Measurements from ENCODE around the gene EFCAB11. TPM values are rescaled to one million over a fixed set of nuclear protein-coding genes. Genes with fewer than 3 reads are reported as not detected.

Gene EFCAB11
- total and polyA plus RNA-seq, 2 donors (not counting 1 experiment from before 2014, with no cell fraction given) = 4.2 to 13.8 TPM

DNA sequence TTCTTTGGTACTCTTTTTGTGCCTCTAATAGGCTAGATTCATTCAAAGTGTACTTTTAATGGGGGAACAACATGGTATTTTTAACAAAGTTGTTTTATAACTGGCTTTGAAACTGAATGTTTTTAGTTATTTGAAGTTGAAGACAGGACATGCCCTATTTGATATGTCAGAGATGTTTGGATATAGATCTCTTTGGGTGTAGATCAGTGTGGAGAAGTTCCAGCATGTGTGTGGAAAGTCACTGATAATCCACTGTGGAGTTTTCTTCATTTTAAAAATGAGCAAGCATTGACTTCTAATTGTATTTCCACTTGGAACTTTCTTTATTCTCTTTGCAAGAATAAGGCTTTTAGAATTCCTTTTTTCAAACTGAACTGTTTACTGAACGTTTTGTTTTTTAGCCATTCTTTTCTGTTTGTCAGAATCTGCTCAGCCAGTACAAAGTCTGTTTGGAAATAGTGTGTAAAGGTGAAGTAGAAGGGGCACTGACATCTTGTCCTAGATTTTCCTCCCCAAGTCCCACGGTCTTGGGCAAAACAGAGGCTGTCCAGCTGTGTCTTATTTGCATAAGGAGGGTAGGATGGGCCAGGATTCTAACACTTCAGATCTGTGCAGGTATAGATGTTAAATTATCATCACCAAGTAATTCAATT is 36.2 kb upstream of the EFCAB11 start:
- Histone ChIP-seq H2AFZ (ENCODE audit: insufficient read depth, low read depth, low read length, poor library complexity, severe bottlenecking) (no peak overlapping the region), H3K4me2 (replicated peaks; ENCODE audit: low read depth, low read length, poor library complexity, severe bottlenecking) (no peak overlapping the region), H3K9ac (ENCODE audit: low read length) (no peak overlapping the region), H4K20me1 (ENCODE audit: control insufficient read depth, insufficient read depth, low read length, poor library complexity, severe bottlenecking) (no peaks in the 10 kb centered on the region), H3K27ac (ENCODE audit: low read length in 2 of 2) (no peak overlapping the region), H3K4me3 (ENCODE audit: control extremely low read depth in 1 of 5, extremely low read depth in 1 of 5, insufficient read depth in 1 of 5, low read depth in 2 of 5, low read length in 4 of 5) (no peak overlapping the region), H3K9me3 (ENCODE audit: control extremely low read depth in 1 of 3, control insufficient read depth in 2 of 3, insufficient read depth in 1 of 3, low read length in 2 of 3) (no peaks in the 10 kb centered on the region), H3K36me3 (replicated peaks in 1 of 2; ENCODE audit: control extremely low read depth in 1 of 2, control insufficient read depth in 1 of 2, extremely low read depth in 1 of 2, insufficient read depth in 2 of 2, low read length in 1 of 2) (peaks cover 39 to 64% of the 10 kb centered on the region in 2 experiments), H3K4me1 (ENCODE audit: control insufficient read depth in 2 of 2, insufficient read depth in 2 of 2, low read length in 2 of 2) (no peaks in the 10 kb centered on the region), H3K27me3 (replicated peaks in 1 of 4; ENCODE audit: control extremely low read depth in 1 of 4, control insufficient read depth in 3 of 4, insufficient read depth in 4 of 4, low read length in 3 of 4) (no peaks in the 10 kb centered on the region), H3K79me2 (ENCODE audit: control insufficient read depth, insufficient read depth, low read length) (no peaks in the 10 kb centered on the region)
- H3K4me3 Mint-ChIP-seq = no peak overlapping the region
- ChIA-PET POLR2A (no interaction called here), CTCF (interaction anchor here (1.7 kb wide), 1 partner anchor 17 kb away, joined by 4 read pairs; no protein-coding TSS in a partner anchor)
- no peak for ATAC-seq (ENCODE audit: low read depth)
- TF ChIP-seq EZH2 (IDR thresholded peaks at IDR 0.05; ENCODE audit: borderline replicate concordance, insufficient read depth, low read depth, low read length, poor library complexity, severe bottlenecking) = no peak
- TF ChIP-seq, protein P1, sequence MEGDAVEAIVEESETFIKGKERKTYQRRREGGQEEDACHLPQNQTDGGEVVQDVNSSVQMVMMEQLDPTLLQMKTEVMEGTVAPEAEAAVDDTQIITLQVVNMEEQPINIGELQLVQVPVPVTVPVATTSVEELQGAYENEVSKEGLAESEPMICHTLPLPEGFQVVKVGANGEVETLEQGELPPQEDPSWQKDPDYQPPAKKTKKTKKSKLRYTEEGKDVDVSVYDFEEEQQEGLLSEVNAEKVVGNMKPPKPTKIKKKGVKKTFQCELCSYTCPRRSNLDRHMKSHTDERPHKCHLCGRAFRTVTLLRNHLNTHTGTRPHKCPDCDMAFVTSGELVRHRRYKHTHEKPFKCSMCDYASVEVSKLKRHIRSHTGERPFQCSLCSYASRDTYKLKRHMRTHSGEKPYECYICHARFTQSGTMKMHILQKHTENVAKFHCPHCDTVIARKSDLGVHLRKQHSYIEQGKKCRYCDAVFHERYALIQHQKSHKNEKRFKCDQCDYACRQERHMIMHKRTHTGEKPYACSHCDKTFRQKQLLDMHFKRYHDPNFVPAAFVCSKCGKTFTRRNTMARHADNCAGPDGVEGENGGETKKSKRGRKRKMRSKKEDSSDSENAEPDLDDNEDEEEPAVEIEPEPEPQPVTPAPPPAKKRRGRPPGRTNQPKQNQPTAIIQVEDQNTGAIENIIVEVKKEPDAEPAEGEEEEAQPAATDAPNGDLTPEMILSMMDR (IDR thresholded peaks at IDR 0.05) = no peak
- H3K27me3 Mint-ChIP-seq = no peaks in the 10 kb centered on the region
- H3K27ac Mint-ChIP-seq = no peak overlapping the region
- DNase-seq = no peak
- 80% methylated on average over 1 of the region's 2 CpGs for WGBS (ENCODE audit: insufficient coverage)
- H3K4me1 Mint-ChIP-seq = no peaks in the 10 kb centered on the region
- intact Hi-C loops (cut with micrococcal nuclease) = no loop called here
- no peaks in the 10 kb centered on the region for H3K9me3 Mint-ChIP-seq (ENCODE audit: insufficient read depth)

DNA sequence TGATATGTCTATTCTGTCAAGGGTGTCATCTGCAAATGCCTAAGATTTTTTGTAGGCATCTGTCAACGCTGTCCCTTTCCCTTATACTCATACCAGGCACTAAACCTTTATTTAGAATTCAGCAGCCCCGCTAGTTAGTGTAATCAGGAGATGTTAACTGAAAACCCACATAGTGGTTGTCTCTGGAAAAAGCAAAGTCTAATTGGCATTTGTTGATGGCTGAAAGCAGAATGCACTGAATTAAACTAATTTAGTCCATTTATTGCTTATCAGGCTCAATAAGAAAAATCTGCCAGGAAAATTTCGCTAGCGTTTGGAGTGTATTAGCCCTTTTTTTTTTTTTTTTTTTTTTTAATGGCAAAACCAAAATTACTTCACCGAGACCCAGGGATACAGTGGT is 35.7 kb upstream of the EFCAB11 start:
- Histone ChIP-seq H4K20me1 (ENCODE audit: control insufficient read depth, insufficient read depth, low read length, poor library complexity, severe bottlenecking) (no peaks in the 10 kb centered on the region), H3K4me3 (ENCODE audit: control extremely low read depth in 1 of 5, extremely low read depth in 1 of 5, insufficient read depth in 1 of 5, low read depth in 2 of 5, low read length in 4 of 5) (no peak overlapping the region), H3K36me3 (replicated peaks in 1 of 2; ENCODE audit: control extremely low read depth in 1 of 2, control insufficient read depth in 1 of 2, extremely low read depth in 1 of 2, insufficient read depth in 2 of 2, low read length in 1 of 2) (peaks cover 37 to 59% of the 10 kb centered on the region in 2 experiments), H3K4me2 (replicated peaks; ENCODE audit: low read depth, low read length, poor library complexity, severe bottlenecking) (no peak overlapping the region), H3K4me1 (ENCODE audit: control insufficient read depth in 2 of 2, insufficient read depth in 2 of 2, low read length in 2 of 2) (no peaks in the 10 kb centered on the region), H3K9me3 (ENCODE audit: control extremely low read depth in 1 of 3, control insufficient read depth in 2 of 3, insufficient read depth in 1 of 3, low read length in 2 of 3) (no peaks in the 10 kb centered on the region), H3K27ac (ENCODE audit: low read length in 2 of 2) (no peak overlapping the region), H3K79me2 (ENCODE audit: control insufficient read depth, insufficient read depth, low read length) (no peaks in the 10 kb centered on the region), H3K9ac (ENCODE audit: low read length) (no peak overlapping the region), H3K27me3 (replicated peaks in 1 of 4; ENCODE audit: control extremely low read depth in 1 of 4, control insufficient read depth in 3 of 4, insufficient read depth in 4 of 4, low read length in 3 of 4) (no peaks in the 10 kb centered on the region), H2AFZ (ENCODE audit: insufficient read depth, low read depth, low read length, poor library complexity, severe bottlenecking) (no peak overlapping the region)
- H3K4me1 Mint-ChIP-seq = no peaks in the 10 kb centered on the region
- no peaks in the 10 kb centered on the region for H3K27me3 Mint-ChIP-seq
- H3K27ac Mint-ChIP-seq = no peak overlapping the region
- DNase-seq (no peak), ATAC-seq (ENCODE audit: low read depth) (no peak)
- no peak overlapping the region for H3K4me3 Mint-ChIP-seq
- ChIA-PET POLR2A (no interaction called here), CTCF (no interaction called here)
- TF ChIP-seq EZH2 (IDR thresholded peaks at IDR 0.05; ENCODE audit: borderline replicate concordance, insufficient read depth, low read depth, low read length, poor library complexity, severe bottlenecking) = no peak
- TF ChIP-seq, protein P1 (IDR thresholded peaks at IDR 0.05) = no peak
- intact Hi-C loops (cut with micrococcal nuclease) = no loop called here
- no CpG with 5 or more reads among the region's 5 CpGs for WGBS (ENCODE audit: insufficient coverage)
- no peaks in the 10 kb centered on the region for H3K9me3 Mint-ChIP-seq (ENCODE audit: insufficient read depth)

All from B cell (primary cell).